GM19395 (cell line): ENCODE results near the gene PATE3.

Source experiments
- ATAC-seq: cut with Tn5 transposase; IDR thresholded peaks from one replicate; pipeline ENCODE4 v1.9.1; 2021; ENCODE audit warnings: mild to moderate bottlenecking, moderate library complexity; ENCODE audit not compliant: unreplicated experiment

PATE3 gene, protein sequence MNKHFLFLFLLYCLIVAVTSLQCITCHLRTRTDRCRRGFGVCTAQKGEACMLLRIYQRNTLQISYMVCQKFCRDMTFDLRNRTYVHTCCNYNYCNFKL

DNA sequence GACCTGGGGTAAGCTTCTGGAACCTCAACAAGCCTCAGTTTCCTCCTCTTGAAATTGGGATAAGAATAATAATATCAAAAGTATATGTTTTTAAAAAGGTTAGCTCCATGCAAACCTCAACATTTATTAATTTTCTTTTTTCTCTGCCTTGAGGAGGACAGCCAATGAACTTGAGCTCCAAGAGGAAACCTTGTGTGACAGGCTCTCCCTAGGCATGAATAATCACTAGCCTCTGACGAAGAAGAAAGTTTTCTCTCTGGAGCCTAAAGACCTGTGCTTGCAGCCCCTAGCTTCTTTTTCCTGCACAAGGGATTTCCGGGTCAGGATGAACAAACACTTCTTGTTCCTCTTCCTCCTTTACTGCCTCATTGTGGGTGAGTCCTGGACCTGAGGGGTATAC lies at the start of gene PATE3:
Gene PATE3, plus strand, starts transcription at position 301 of the 400 bp plus-strand sequence. Its CDS starts 25 bp downstream, at position 326.
- no peak for ATAC-seq

DNA sequence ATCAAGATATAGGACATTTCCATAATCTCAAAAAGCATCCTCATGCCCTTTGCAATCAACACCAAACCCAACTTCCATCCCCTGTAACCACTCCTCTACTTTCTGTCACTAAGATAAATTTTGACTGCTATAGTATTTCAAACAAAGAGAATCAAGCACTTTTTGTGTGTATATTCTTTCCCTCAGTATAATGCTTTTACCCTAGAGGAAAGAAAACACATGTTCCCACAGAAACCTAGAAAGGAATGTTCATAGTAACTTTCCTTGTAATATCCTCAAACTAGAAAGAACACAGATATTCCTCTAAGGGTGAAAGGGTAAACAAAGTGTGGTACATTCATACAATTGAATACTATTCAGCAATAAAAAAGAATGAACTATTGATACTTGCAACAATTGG lies 47.3 kb upstream of the PATE3 start:
- ATAC-seq: no peak

DNA sequence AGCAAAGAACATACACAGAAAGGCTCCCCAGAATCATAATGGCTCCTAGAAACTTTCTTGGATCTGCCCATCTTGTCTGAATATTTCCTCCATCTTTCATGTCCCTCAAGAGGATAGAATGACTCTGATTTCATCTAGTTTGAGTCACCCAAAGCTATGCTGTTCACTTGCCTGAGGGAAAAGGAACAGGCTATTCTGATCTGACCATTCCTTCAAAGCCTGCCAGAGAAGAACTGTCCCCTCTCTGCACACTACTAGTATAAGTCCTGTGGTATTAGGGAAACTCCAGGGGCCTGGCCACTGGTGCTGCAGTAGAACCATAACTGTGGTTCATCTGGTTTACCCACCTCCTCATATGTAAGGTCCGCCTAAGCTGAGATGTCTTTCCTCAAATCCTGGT lies 44.2 kb upstream of the PATE3 start:
- no peak for ATAC-seq

DNA sequence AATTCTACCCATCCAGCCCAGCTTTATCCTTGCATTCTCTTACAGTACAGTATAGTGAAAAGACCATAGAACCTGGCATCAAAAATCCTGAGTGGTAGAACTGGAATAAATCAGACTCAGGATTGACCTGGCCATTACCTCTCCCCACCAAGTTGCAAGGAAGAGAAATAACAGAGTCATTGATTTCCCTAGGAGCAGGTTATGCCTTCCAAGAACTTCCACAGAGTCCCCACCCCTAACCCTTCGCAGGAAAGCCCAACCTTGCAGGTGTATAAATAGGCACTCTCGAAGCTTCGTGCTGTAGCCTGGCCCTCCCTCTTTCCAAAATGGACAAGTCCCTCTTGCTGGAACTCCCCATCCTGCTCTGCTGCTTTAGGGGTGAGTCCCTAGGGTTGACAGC lies 41.9 kb upstream of the PATE3 start, which contains the start of gene PATE1:
Gene PATE1, plus strand, starts transcription at position 301 of the 400 bp plus-strand sequence. Its CDS starts 26 bp downstream, at position 327.
- ATAC-seq: no peak

DNA sequence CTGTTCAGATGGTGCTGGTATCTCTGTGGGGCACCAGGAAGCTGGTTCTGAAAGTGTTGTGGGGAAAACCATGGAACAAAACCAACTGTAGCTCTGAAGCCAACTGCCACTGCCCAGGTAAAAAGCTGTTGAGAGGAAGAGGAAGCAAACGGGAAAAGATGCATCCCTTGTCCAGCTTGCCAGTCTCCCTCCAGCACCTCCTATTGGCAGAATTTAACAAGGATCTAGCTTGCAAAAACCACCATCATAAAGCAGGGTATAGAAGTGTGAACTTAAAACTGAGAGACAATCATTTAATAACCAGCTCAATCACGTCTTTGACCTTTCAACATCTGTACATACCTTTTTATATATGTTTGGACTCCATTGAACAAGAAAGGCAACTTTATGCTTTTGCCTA lies 37.3 kb upstream of the PATE3 start:
- ATAC-seq: no peak

DNA sequence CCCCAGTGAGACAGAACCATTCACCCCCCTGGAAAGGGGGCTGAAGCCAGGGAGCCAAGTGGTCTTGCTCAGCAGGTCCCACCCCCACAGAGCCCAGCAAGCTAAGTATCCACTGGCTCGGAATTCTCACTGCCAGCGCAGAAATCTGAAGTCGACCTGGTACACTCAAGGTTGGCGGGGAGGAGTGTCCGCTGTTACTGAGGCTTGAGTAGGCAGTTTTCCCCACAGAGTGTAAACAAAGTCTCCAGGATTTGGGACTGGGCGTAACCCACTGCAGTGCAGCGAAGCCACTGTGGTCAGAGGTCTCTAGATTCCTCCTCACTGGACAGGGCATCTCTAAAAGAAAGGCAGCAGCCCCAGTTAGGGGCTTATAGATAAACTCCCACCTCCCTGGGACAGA lies 31.9 kb upstream of the PATE3 start:
- no peak for ATAC-seq

DNA sequence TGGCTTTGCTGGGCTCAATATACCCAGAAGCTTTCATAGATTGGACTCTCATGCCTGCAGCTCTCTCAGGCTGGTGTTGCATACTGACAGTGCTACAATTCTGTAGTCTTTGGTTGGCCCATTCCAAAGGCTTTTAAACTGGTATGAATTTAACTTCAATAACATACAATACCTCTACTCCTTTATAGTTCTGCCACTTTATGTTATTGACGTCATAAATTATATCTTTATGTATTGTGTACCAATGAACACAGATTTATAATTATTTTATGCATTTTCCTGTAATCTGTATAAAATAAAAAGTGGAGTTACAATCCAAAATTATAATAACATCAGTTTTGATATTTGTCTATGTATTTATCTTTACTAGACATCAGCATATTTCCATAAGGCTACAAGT lies 25.5 kb upstream of the PATE3 start:
- no peak for ATAC-seq

DNA sequence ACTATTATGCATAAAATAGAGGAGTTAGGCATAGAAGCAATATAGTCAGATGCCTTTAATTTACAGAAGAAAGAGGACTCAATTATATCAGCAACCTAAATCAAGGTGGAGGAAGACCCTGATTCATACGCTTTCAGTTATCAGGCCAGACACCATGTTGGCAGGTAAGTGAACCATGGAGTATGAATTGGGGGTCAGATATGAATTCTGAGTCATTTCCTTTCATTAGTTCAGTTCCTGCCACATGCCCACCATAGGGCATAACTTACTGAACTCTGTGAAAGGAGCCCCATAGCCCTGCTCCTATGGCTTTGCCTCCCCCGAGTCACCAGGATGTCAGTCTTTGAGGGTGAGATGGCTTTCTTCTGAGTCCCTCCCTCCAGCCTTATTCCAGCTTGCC lies 24.4 kb upstream of the PATE3 start:
- no peak for ATAC-seq

DNA sequence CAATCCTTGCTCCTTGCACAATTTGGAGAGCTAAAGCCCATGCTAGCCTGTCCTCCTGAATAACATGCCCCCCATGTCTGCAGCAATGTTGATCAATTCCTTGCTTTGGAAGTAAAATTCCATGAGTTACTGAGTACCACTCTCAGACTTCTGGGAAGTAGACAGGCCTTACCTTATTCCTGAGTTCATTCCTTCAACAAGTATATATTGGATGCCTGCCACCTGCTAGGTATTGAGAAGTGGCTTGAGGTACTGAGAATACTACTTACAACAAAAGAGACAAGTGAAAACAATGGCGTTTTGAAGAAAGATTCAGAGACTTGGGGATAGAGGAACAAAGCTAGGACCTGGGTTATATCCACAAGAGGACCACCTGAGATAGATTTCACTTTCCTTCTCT lies 21.7 kb upstream of the PATE3 start:
- ATAC-seq: no peak

DNA sequence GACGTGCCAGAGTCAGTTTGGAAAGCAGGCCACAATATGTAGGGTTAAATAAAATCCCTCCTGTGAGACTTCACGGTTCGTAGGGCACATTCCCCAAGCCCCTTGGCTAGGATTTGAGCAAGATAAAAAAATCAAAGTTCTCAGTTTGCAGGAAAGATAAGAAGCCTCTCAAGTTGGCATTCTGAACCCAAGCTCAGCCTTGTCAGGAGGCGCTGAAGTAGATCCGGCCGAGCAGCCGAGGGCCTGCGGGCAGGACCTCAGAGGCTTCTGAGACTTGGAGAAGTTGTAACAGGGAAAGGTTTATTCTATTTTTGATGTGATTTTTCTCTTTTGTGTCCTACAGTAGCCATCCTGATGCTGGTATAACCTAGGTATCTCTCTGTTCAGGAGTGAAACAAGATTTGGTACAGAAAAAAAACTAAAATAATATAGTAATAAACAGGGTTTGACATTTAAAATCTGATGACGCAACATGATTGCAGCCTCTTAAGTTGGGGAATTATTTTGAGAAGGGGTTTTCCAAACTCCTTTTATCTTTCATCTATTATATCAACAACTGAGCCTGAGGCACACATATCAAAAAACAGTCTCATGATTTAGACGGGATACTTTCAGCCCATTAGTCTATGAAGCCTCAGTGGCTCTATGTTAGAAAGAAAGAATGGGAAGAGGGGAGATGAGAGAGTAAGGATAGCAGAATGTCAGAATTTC lies 19.4 kb upstream of the PATE3 start:
- ATAC-seq: no peak

DNA sequence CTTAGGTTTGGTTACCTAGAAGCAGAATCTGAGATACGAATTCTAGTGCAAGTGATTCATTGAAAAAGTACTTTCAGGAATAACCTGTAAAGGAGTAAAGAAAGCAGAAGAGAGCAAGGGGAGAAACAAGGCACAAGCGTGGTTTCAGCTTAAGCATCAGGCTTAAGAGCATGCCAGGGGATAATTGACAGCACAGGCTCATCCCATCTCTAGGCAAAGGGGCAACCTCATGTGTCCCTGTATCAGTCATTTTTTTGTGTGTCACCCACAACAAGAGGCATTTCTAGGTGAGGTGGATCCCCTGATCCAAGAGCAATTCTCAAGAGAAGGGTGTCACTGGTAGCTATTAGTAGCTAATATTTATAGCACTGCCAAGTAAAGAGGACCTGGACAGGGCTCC lies 17.3 kb upstream of the PATE3 start:
- no peak for ATAC-seq

DNA sequence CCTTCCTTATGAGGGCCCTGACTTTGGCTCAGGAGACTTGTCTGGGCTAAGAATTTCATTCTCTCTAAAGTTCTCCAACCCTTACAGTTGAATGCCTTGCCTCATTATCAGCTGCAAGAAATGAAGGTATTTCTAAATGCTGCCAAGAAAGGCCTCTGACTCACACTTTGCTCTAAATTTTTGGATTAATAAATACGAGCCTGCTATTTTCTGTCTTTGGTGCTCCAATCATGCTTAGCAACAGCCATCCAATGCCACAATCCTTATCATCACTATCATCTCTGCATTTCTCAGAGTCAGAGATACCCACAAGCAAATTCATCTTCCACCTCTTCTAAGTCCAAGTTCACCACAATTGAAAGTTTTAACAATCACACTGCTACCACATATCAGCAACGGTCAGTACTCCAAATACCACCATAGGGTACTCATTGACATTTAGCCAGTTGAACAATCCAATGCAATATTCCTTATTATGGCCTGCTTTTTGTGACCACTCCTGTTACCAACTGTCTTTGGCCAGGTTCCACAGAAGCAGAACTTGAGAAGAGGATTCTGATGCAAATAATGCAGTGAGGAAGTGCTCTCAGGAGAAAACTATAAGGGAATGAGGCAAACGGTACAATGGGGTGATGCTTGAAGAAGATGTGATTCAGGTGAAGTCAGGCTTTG lies 15.0 kb upstream of the PATE3 start:
- ATAC-seq: no peak

DNA sequence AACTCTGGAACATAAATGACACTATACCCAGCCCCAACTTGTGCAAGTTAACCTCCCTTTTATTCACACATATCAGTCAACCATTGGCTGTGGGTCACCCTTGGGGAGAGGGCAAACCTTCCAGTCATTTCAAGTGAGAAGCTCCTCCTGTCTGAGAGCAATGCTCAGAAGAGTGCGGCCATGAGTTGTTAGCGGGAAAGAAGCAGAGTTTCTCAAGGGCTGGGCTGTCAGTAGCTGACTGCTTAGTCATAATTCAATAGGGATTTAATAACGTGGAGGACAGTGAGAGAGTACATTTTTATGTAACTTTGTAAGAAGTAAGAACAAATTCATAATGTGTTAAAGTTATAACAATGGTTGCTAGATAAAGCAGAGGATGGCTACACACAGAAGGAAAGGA lies 14.4 kb upstream of the PATE3 start:
- no peak for ATAC-seq

DNA sequence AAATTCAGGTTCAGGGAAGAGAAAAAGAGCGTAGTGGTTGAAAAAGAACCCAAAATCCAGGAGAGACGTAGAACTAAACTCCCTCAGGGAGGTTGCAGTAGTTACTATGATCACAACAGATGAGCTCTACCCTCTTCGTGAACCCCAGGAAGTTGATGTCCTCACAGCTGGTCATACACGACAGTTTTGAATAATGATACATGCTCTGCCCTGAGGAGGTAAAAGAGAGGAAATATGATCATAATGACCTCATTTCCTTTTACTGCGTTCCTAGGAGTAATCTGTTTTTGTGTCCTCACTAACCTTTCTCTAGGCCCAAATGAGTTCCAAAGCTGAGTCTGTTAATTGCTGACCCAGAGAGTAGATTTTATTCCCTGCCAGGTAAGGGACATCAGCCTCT lies 10.6 kb upstream of the PATE3 start:
- no peak for ATAC-seq

DNA sequence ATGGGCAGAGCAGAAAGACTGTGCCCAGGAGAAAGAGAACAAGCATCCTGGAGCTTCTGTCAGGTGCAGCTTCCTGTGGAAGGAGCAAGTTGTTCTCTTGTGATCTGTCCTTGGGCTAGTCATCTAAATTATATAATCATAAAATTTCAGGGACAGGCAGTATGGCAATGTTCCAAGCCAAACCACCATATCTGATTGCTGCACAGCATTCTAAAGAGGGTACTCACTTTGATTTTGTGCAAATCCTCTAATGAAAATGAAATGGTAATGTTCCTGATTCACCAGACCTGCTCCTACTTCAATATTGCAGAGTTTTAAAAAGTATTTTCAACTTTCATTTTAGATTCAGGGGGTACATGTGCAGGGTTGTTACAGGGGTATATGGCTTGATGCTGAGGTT lies 9.2 kb upstream of the PATE3 start, which contains the start of gene PATE2:
Gene PATE2, minus strand, starts transcription at position 101 of the 400 bp plus-strand sequence. Its CDS starts 55 bp downstream, at position 46.
- ATAC-seq: no peak

DNA sequence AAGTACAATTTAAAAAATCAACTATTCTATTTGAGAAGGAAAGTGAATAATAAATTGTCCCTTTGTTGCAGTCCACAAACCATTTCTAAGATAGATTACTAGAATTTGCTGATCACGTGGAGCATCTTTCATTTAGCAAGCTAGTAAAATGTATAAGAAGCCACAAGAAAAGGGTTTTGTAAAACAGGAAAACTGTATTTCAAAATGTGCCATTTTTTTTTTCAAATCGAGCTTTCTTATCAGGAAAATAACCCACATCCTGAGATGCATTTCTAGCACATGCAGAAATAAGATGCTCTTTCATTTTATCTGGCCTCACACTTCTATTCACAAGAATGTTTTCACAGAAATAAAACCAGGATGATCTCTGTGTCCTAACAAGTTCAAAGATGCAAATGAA lies 3.2 kb upstream of the PATE3 start:
- no peak for ATAC-seq

DNA sequence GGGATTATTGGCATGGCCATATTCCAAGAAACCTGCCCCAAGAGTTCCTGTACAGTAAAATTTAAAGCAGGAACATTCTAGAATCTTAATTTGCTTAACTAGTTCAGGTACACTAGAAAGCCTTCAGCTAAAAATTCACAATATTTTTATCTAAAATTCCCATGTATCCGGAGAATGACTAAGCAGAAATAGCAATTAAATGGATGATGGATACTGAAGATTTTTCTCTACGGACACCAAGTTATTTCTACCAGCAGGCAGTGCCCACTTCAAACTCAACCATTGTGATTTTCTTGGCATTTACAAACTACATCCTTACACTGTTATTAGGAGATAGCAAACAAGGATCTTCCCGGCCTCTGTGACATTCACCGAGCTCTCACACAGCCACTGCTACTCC lies 2.9 kb downstream of the PATE3 start:
- no peak for ATAC-seq

DNA sequence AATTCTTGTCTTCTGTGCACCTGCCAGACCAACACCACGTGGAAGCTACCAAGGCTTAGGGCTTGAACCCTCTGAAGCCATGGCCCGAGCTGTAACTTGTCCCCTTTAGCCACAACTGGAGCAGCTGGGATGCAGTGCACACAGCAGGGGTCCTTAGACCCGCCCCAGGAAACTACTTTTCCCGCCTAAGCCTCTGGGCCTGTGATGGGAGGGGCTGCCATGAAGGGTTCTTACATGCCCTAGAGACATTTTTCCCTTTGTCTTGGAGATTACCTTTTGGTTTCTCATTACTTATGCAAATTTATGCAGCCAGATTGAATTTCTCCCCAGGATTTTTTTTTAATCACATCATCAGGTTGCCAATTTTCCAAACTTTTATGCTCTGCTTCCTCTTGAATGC lies 9.7 kb downstream of the PATE3 start:
- ATAC-seq: no peak

DNA sequence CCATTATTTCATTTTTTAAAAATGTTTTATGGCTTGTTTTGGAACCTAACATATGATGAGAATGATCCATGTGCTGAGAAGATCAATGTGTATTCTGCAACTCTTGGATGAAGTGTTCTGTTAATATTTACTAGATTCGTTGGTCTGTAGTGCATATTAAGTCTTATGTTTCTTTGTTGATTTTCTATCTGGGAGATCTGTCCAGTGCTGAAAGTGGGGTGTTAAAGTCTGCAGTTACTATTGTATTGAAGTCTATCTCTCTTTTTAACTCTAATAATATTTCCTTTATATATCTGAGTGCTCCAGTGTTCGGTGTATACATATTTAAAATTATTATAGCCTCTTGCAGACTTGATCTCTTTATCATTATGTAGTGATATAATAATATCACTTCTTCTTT lies 11.9 kb downstream of the PATE3 start:
- no peak for ATAC-seq

DNA sequence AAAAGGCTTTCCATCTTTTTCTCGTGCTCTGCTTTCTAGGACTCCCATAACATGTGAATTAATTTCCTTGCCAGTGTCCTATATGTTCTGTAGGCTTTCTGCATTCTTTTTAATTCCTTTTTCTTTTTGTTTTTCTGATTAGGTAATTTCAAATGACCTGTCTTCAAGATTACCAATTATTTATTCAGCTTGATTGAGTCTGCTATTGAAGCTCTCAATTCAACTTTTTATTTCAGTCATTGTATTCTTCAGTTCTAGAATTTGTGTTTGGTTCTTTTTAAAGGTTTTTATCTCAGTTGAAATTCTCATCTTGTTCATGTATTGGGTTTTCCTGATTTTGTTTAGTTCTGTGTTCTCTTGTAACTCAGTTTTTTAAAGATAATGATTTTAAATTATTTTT lies 14.5 kb downstream of the PATE3 start:
- ATAC-seq: no peak

DNA sequence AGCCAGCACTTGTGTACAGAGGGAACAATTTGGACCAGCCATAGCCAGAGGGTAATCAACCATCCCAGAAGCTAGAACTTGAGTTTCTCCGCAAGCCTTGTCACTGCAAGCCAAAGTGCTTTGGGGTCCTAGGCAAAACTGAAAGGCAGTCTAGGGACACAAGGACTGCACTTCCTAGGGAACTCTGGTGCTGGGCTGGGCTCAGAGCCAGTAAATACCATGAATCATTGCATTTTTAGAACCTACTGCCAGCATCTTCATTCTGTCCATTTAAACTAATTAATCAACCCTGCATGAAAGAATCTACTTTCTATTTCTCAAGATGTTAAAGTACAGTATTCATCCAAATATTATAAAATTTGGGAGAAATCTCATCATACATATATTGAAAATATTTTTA lies 20.0 kb downstream of the PATE3 start:
- ATAC-seq: no peak

DNA sequence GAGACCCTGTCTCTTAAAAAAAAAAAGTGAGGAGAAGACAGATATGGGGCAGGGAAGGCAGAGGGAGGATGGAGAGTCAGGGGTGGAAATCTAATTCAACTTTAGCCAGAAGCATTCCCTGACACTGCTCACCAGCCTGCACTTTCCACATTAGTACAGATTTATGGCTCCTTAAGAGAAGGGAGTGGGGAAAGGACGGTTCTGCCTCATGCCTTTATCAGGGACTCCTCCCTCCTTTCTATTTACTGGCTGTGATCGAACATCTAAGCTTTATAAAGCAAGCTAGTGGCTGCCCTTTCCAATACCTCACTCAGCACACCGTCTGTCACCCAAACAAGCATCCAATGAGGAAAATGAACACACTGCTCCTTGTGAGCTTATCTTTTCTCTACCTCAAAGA lies 45.1 kb downstream of the PATE3 start, which contains the start of gene PATE4:
Gene PATE4, plus strand, starts transcription at position 301 of the 400 bp plus-strand sequence. Its CDS starts 44 bp downstream, at position 345.
- no peak for ATAC-seq
